Esophagus muscularis mucosa (tissue), 4 donors: ENCODE data around the gene TLCD3A. TPM values are rescaled to one million over a fixed set of nuclear protein-coding genes. Genes with fewer than 3 reads are reported as not detected.
A peak's percentile ranks its signal among the peaks of the same experiment; 100 is the strongest.

Experiments used
- DNase-seq: peaks from one replicate; pipeline ENCODE4 v3.0.0-alpha.2; 2017; ENCODE audit errors: extremely low spot score
- H3K27ac ChIP-seq, 4 donors: fragments of 200-600 bp; sonication (generic); replicated peaks in 1 of 4; 1 replicate in 3 of 4; 2 replicates in 1 of 4; pipeline ENCODE4 v1.5.1; 2016 to 2019; ENCODE audit warnings: mild to moderate bottlenecking in 1 of 4
- H3K27me3 ChIP-seq, 4 donors: fragments of 200-600 bp; sonication (generic); one replicate each; pipeline versions ENCODE4 v1.5.1 to v1.6.0; 2016 to 2019
- H3K36me3 ChIP-seq, 4 donors: fragments of 200-600 bp; sonication (generic); one replicate each; pipeline ENCODE4 v1.5.1; 2016 to 2019
- H3K4me1 ChIP-seq, 4 donors: fragments of 200-600 bp; sonication (generic); one replicate each; pipeline ENCODE4 v1.5.1; 2016 to 2019
- H3K4me3 ChIP-seq, 4 donors: fragments of 200-600 bp; sonication (generic); 1 replicate in 2 of 4; 2 replicates in 2 of 4; pipeline ENCODE4 v1.5.1; 2016 to 2019; ENCODE audit warnings: mild to moderate bottlenecking in 4 of 4, moderate library complexity in 1 of 4
- H3K9me3 ChIP-seq, 4 donors: fragments of 200-600 bp; sonication (generic); 1 replicate in 3 of 4; 2 replicates in 1 of 4; pipeline ENCODE4 v1.5.1; 2016 to 2019
- CTCF ChIP-seq, 3 experiments: fragments of 200-600 bp in 2 of 3; fragments of 450-650 bp in 1 of 3; sonication (generic) in 2 of 3; IDR thresholded peaks; one replicate each; pipeline ENCODE4 v1.5.1; 2017 to 2019; ENCODE audit warnings: antibody characterized with exemption in 3 of 3, mild to moderate bottlenecking in 2 of 3, moderate library complexity in 1 of 3
- EP300 ChIP-seq: sonication (generic); formaldehyde crosslinking; IDR thresholded peaks from one replicate; pipeline ENCODE4 v1.6.1; 2017; ENCODE audit warnings: antibody characterized with exemption
- POLR2A ChIP-seq: fragments of 450-650 bp; IDR thresholded peaks from one replicate; pipeline ENCODE4 v1.6.1; 2017; ENCODE audit warnings: antibody characterized with exemption, moderate library complexity, mild to moderate bottlenecking, low read depth
- POLR2AphosphoS5 ChIP-seq, 2 donors: sonication (generic); formaldehyde crosslinking; IDR thresholded peaks; one replicate each; pipeline ENCODE4 v1.6.1; 2017; ENCODE audit warnings: antibody characterized with exemption in 2 of 2
- WGBS: methylation state at CpG from one replicate; pipeline ENCODE4 v1.1.5; 2018; 5-methylcytosine and 5-hydroxymethylcytosine counted together
- intact Hi-C: fragments of 100-400 bp; cut with DNase I; formaldehyde crosslinking; loops from one replicate; pipeline ENCODE4 v1.15.1; 2023
- total RNA-seq, 4 donors: library from RNA; depleted of rRNA; stranded (reverse); fragments of >200 nt; gene quantifications; one replicate each; pipeline versions ENCODE4 v1.1.0 to v1.2.1, GENCODE V29; 2016

The TLCD3A gene
- total RNA-seq, 4 donors from 2014 or later: 2.1 to 10.8 (median 5.1) TPM

DNA sequence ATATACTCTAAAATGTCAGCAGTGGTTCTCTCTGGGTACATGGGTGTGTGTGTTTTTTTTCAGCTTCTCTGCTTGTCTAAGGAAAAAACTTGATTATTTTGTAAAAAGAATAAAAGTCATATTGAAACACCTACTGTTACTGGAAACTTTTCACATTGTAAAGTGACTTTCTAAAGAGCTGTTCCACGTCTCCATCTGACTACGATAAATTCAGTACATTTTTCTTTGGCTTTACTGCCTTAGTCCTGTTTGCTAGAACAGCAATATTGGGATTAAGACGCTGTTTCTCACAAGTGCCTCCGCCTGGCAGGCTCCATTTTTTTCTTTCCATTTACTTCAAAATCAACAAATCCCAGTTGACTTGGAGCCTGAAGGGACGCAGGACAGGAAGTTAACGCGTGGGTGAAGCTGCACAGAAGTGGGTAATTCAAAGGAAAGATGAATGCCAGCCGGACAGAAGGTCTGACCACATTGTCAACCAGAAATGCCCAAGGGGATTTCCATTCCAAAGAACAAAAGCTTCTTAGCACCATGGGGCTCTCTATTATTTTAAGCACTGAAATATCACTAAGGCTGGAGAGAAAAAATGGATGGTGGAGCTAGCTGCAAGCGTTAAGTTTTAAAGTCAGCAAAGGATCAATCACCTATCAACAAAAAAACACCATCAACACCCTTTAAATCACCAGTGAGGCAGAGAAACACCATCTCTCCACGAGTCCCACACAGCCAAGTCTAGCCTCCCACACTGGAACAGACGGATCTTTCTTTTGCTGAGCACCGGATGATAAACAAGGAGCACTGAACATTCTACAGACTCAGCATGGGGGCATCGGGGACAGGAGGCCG, 41.3 kb downstream of the TLCD3A start:
- Histone ChIP-seq H3K27ac (no peak overlapping the region), H3K9me3 (no peaks in the 10 kb centered on the region), H3K27me3 (no peaks in the 10 kb centered on the region), H3K4me3 (no peak overlapping the region), H3K36me3 (peaks cover 62 to 100% (median 94%) of the 10 kb centered on the region in 4 donors), H3K4me1 (no peaks in the 10 kb centered on the region)
- TF ChIP-seq POLR2AphosphoS5 (IDR thresholded peaks at IDR 0.05) (no peak), POLR2A (no peak), CTCF (IDR thresholded peaks at IDR 0.05) (no peak), EP300 (no peak)
- DNase-seq: no peak
- intact Hi-C loops: no loop called here
- 82% methylated on average over 14 of the region's 14 CpGs for WGBS

- H3K9me3 ChIP-seq: no peaks in the 10 kb centered on the region
- peaks cover 57 to 97% (median 92%) of the 10 kb centered on the region in 4 donors for H3K36me3 ChIP-seq
- no peak overlapping the region for H3K27ac ChIP-seq
- intact Hi-C loops: no loop called here
- WGBS: 93% methylated on average over 5 of the region's 5 CpGs
- no peak for DNase-seq
- no peak for TF ChIP-seq POLR2A
- TF ChIP-seq POLR2AphosphoS5 (IDR thresholded peaks at IDR 0.05): no peak
- TF ChIP-seq EP300: no peak
- TF ChIP-seq CTCF (IDR thresholded peaks at IDR 0.05): no peak
- no peak overlapping the region for H3K4me3 ChIP-seq
- no peaks in the 10 kb centered on the region for H3K4me1 ChIP-seq
- no peaks in the 10 kb centered on the region for H3K27me3 ChIP-seq
Measured at GRCh38 chr17:774313-774584, 41.9 kb downstream of the TLCD3A start.

DNA sequence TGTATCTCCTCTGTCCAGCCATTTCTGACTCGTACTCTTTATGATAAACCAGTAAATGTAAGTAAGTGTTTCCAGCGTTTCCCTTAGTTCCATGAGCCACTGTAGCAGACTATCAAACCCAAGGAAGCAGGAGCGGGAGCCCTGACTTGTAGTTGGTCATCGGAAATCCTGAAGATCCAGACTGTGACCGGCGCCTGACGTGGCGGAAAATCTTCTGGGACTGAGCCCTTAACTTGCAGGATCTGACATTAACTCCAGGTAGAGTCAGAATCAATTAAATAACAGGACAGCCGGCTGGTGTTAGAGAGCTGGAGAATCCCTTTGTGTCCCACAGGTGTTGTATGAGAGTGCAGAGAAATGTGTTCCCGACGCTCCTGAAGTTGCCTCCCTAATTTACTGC, 45.7 kb downstream of the TLCD3A start:
- intact Hi-C loops: no loop called here
- no peak for DNase-seq
- Histone ChIP-seq H3K4me1 (peaks cover 9 to 16% (median 14%) of the 10 kb centered on the region in 4 donors), H3K9me3 (no peaks in the 10 kb centered on the region), H3K27ac (no peak overlapping the region), H3K36me3 (peaks cover 28 to 59% (median 59%) of the 10 kb centered on the region in 4 donors), H3K27me3 (no peaks in the 10 kb centered on the region), H3K4me3 (no peak overlapping the region)
- 89% methylated on average over 9 of the region's 11 CpGs for WGBS
- TF ChIP-seq CTCF (IDR thresholded peaks at IDR 0.05) (no peak), POLR2A (no peak), POLR2AphosphoS5 (IDR thresholded peaks at IDR 0.05) (no peak), EP300 (no peak)

DNA sequence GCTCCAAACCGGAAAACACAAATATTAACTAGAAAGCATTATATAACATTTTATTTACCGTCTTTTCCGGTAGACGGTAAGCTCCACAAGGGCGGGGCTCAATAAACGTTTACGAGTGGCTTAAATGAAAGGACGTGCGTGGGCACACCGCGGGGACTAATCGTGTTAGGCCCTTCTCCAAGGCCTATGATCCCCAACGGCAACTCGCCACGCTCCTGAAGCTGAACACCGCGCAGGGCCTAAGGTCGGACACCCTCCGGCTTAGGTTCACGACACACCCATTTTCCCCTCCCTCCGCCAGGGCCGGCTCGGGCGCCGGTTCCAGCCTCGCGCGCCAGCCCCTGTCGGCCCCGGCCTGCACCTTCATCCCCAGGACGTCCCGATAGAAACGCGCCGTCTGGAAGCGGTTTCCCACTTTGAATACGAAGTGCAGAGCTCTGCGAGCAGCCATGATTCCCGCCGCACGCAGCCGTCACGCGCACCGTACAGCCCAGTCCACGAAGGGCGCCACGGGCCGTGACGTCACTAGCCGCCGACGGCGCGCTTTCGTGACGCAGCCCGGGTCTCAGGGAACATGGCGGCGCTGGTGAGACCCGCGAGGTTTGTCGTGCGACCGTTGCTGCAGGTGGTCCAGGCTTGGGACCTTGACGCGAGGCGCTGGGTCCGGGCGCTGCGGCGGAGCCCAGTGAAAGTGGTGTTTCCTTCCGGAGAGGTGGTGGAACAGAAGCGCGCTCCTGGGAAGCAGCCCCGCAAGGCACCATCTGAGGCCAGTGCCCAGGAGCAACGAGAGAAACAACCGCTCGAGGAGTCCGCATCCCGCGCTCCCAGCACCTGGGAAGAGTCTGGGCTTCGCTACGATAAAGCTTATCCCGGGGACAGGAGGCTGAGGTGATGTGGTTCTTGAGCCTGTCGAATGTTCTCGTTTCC, 49.7 kb downstream of the TLCD3A start, which contains the start of the genes GLOD4 and MRM3:
GLOD4 (minus strand) TSS at position 476 of the 927 bp plus-strand sequence; CDS start at position 451, 25 bp downstream.
MRM3 (plus strand) TSS at position 549 of the 927 bp plus-strand sequence; CDS start at position 575, 26 bp downstream.
- Histone ChIP-seq H3K4me3 (peak within 1 kb of the TSS; percentile 85 to 99 (median 92)), H3K36me3 (peaks cover 6 to 38% (median 33%) of the 10 kb centered on the region in 4 donors), H3K27ac (peak within 1 kb of the TSS; percentile 82 to 93 (median 87)), H3K4me1 (peaks cover 22 to 37% (median 32%) of the 10 kb centered on the region in 4 donors), H3K27me3 (no peaks in the 10 kb centered on the region), H3K9me3 (no peaks in the 10 kb centered on the region)
- intact Hi-C loops: no loop called here
- DNase-seq: peak; percentile 98
- WGBS: under 1% methylated on average over 24 of the region's 87 CpGs
- TF ChIP-seq CTCF (IDR thresholded peaks at IDR 0.05) (peak; percentile 8 to 48 (median 11)), EP300 (no peak), POLR2AphosphoS5 (IDR thresholded peaks at IDR 0.05) (peak; percentile 97 to 99), POLR2A (peak; percentile 52)
